ENCODE results near the gene ROMO1. TPM values are rescaled to one million over a fixed set of nuclear protein-coding genes. Genes with fewer than 3 reads are reported as not detected.
"Not testable (repeated sequence)": the region's sequence is repeated elsewhere in the genome, so short reads cannot be mapped to it uniquely, and the experiment has no call there.

Gene ROMO1
- total RNA-seq, 1 experiment from 2014 or later = 301 TPM

DNA sequence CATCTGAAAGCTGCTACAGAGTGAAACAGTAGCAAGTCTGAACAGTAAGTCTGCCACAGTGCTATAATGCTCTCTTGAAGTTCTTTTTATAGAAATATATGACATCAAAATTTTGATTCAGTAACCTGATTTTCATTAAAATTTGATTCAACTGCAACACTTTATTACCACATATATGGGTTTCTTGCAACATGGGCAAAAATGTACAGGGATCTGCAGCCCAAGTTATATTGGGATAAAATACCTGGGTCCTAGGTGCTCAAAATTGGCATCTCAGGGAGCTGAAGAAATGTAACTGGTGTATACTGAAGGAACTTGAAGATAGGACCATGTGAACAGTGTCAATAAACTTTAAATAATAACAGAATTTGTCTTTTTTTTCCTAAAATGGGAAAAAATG lies 10.8 kb downstream of the ROMO1 start:
- no peak for DNase-seq (ENCODE audit: low spot score)

DNA sequence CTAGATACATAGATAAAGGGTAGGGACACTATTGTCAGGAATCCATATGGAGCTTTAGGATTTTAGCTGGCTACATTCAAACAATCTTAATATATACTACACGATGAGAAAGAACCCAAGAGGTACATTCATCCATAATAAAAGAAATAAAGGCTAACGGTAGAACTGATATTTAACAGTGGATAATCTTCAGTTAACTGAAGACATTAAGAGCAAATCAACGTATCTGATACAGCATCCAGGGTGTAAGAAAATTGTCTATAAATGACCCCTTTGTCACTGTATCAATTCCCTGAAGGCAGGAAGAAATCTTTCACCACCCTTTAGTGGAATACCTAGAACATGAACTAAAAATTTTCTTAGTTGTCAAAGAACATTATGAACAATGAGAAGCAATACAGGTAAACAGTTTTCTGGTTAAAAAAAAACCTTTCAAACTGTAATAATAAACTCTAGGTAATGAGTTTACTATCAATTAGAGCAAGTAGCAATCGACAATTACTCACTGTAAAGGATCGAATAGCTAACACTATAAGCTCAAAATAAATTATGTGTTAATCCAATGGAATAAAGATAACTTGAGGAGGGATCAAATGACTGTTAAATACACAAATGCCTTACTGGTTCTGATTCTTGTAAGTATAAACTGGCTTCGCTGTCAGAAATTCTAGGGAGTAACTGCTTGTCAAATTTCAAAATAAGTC lies 11.8 kb downstream of the ROMO1 start:
- no peak for DNase-seq (ENCODE audit: low spot score)

- DNase-seq (ENCODE audit: low spot score) = no peak
Observed at GRCh38 chr20:35711588-35712209, 12.5 kb downstream of the ROMO1 start.

DNA sequence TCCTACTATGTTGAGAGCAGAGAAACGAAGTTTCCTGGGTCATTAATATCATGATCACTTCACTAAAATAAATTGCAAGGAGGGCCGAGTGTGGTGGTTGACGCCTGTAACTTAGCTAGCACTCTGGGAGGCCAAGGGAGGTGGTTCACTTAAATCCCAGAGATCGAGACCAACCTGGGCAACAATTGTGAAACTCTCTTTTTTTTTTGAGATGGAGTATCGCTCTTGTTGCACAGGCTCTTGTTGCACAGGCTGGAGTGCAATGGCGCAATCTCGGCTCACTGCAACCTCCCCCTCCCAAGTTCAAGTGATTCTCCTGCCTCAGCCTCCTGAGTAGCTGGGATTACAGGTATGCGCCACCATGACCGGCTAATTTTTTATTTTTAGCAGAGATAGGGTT lies 13.9 kb downstream of the ROMO1 start:
- DNase-seq (ENCODE audit: low spot score) = not testable (repeated sequence)

DNA sequence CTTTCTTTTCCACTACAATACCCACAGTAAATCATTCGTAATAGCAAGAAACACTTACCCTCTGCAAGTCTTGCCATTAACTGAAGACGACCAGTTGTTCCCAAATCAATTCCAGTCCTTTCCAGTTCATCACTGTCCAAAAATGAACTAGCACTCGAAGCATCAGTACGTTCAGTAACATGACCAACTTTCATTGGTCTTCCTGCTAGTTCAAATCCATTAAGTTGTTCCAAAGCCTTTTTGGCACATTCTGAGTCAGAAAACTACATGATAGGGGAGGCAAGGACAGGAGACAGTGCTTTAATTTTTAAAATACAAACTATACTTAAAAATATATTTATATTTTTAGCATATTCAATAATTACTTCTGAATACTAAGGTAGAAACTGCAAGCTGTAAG lies 14.9 kb downstream of the ROMO1 start:
- no peak for DNase-seq (ENCODE audit: low spot score)

DNA sequence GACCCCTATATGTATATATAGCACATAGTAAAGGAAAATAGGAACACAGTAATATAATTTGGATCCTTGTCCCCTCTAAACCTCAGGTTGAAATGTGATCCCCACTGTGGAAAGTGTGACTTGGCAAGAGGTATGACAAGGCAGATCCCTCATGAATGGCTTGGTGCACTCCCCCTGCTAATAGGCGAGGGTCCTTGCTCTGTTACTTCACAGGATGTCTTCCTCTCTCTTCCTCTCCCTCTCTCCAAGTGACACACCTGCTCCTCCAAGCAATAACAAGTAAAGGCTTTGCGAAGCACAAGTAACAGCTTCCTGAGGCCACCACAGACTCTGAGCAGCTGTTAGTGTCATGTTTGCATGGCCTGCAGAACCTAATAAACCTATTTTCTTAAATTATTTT lies 16.4 kb downstream of the ROMO1 start:
- DNase-seq (ENCODE audit: low spot score) = no peak

DNA sequence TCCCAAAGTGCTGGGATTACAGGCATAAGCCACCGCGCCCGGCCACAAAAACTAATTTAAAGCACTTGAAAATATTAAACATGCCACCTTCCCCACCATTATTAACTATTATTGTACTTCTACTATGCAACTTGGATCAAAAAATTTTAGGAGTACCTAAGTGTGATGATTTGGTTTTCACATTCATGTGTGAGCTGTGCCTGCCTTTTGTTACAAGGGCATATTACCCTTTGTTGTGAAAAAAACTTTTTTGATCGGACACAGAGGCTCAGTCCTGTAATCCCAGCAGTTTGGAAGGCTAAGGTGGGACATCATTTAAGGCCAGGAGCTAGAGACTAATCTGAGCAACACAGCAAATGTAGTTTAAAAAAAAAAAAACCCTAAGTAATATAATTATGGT lies 17.1 kb downstream of the ROMO1 start:
- DNase-seq (ENCODE audit: low spot score) = no peak

- not testable (repeated sequence) for DNase-seq (ENCODE audit: low spot score)
Observed at GRCh38 chr20:35718321-35718720, 19.1 kb downstream of the ROMO1 start.

DNA sequence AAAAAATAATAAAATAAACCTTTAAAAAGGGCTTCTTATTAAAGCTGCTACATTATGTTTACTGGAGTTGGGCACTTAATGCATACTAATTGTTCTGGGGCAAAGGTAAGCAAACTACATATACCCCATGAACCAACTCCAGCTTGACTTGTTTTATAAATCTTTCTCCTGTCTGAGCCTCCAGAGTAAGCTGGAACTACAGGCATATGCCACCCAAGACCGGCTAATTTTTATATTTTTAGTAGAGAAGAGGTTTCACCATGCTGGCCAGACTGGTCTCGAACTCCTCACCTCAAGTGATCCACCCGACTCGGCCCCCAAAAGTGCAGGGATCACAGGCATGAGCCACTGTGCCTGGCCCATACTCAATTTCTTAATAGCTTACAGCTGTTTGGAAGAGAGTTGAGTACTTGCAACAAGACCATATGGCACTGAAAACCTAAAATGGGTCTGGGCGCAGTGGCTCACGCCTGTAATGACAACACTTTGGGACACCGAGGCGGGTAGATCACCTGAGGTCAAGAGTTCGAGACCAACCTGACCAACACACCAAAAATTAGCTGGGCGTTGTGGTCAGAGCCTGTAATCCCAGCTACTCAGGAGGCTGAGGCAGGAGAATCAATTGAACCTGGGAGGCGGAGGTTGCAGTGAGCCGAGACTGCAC lies 19.9 kb downstream of the ROMO1 start:
- DNase-seq (ENCODE audit: low spot score) = no peak

DNA sequence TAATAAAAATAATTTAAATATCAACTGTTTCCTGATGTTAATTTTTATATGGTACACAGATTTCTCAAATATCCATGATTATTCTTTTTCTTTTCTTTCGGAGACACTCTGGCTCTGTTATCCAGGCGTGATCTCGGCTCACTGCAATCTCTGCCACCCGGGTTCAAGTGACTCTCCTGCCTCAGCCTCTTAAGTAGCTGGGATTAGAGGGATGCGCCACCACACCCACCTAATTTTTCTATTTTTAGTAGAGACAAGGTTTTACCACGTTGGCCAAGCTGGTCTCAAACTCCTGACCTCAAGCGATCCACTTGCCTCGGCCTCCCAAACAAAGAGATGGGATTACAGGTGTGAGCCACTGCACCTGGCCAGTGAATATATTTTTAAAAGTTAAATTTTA lies 20.5 kb downstream of the ROMO1 start:
- DNase-seq (ENCODE audit: low spot score) = no peak

- DNase-seq (ENCODE audit: low spot score) = no peak
Observed at GRCh38 chr20:35720165-35721123, 21.2 kb downstream of the ROMO1 start.

GRCh38 chr20:35721219-35721618 lies 22.0 kb downstream of the ROMO1 start:
- DNase-seq (ENCODE audit: low spot score) = no peak

DNA sequence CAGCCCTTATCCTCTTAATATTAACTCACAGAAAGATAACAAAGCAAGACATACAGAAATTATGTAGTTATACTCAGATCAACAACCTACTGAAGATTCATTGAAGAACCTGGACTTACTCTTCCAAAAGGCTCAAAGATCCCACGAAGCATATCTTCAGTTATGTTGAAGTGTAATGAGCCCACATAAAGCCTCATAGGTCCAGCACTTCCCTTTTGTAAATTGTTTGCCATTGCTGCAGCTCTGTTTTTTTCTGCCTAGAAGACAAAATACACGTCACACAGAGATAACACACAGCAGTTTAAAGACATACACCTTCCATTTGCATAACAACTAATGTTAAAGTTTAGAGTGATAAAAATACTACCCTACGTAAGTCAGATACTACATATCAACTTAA lies 22.4 kb downstream of the ROMO1 start:
- no peak for DNase-seq (ENCODE audit: low spot score)

DNA sequence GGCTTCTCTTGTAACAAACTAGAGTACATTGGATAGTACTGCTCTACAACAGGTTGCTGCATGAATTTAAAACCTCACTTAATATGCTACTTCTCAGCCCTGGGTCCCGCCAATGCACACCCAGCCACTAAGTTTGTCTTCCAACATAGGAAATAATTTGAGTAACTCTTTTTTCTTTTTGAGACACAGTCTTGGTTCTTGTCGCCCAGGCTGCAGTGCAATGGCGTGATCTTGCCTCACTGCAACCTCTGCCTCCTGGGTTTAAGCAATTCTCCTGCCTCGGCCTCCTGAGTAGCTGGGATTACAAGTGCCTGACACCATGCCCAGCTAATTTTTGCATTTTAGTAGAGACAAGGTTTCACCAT lies 24.1 kb downstream of the ROMO1 start:
- DNase-seq (ENCODE audit: low spot score) = not testable (repeated sequence)

DNA sequence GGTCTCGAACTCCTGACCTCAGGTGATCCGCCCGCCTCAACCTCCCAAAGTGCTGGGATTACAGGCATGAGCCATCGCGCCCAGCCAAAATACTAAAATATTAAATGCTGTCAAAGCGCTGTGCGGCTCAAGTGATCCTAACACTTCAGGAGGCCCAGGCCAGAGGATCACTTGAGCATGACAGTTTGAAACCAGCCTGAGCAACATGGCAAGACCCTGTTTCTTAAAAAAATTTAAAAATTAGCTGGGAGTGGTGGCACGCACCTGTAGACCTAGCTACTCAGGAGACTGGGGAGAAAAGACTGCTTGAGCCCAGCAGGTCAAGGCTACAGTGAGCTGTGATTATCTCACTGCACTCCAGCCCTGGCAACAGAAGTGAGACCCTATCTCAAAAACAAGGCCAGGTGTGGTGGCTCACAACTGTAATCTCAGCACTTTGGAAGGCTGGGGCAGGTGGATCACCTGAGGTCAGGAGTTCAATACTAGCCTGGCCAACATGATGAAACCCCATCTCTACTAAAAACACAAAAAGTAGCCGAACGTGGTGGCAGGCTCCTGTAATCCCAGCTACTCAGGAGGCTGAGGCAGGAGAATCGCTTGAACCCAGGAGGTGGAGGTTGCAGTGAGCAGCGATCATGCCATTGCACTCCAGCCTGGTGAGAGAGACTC lies 24.6 kb downstream of the ROMO1 start:
- DNase-seq (ENCODE audit: low spot score) = not testable (repeated sequence)

- DNase-seq (ENCODE audit: low spot score) = no peak
Observed at GRCh38 chr20:35724321-35725230, 25.4 kb downstream of the ROMO1 start.

GRCh38 chr20:35726842-35727711 lies 27.9 kb downstream of the ROMO1 start:
- no peak for DNase-seq (ENCODE audit: low spot score)

DNA sequence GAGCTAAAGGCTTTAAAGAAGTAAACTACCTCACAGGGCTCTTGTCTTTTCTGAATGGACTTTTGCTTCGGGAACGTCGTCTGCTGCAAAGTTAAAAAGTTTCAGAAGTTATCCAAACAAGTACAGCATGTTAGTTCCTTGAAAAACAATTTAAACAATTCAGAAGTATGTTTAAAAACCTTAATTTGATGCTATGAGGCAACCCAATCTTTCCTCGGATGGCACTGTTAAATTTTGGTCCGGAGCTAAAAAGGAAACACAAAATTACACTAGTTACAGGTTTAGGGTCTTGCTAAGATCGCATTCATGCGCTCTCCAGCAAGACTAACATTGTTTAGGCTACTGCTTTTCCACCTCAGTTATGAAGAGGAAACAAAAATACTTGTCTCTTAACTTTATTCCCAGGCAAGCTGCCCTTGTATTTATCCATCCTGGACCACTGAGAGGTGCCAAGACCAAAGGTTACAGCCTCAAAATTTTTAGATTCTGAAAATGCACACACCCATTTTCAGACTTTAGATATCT lies 30.1 kb downstream of the ROMO1 start:
- DNase-seq (ENCODE audit: low spot score) = no peak
